Prostate gland (tissue), 2 donors: ENCODE data around the gene MTCH1.

Experiments
- CTCF ChIP-seq, 4 experiments: fragments of 200-600 bp in 2 of 4; fragments of 450-650 bp in 2 of 4; sonication (generic) in 2 of 4; IDR thresholded peaks; 1 replicate in 3 of 4; 2 replicates in 1 of 4; pipeline ENCODE4 v1.5.1; 2016 to 2019; ENCODE audit warnings: antibody characterized with exemption in 4 of 4, mild to moderate bottlenecking in 2 of 4, moderate library complexity in 2 of 4
- POLR2A ChIP-seq: fragments of 450-650 bp; IDR thresholded peaks from one replicate; pipeline ENCODE4 v1.6.1; 2016; ENCODE audit warnings: antibody characterized with exemption, mild to moderate bottlenecking
- POLR2AphosphoS5 ChIP-seq: sonication (generic); formaldehyde crosslinking; IDR thresholded peaks from one replicate; pipeline ENCODE4 v1.6.1; 2017; ENCODE audit warnings: antibody characterized with exemption

GRCh38 chr6:36958775-36959554 lies 27.0 kb downstream of the MTCH1 start:
- TF ChIP-seq CTCF (IDR thresholded peaks at IDR 0.05) (no peak), POLR2A (no peak), POLR2AphosphoS5 (no peak)
